SK-N-MC (cell line): ENCODE data around the gene KRTAP12-2.

Experiments used
- EZH2 ChIP-seq: fragments of 200-600 bp; sonication (generic); IDR thresholded peaks from one replicate; pipeline ENCODE4 v1.6.1; 2017; ENCODE audit warnings: antibody characterized with exemption
- FOXP2 ChIP-seq: optimal IDR thresholded peaks from 2 replicates; pipeline ENCODE3; 2011; ENCODE audit warnings: mild to moderate bottlenecking, moderate library complexity; ENCODE audit not compliant: insufficient read depth; ENCODE audit errors: extremely low read length, control extremely low read depth
- POLR2AphosphoS5 ChIP-seq: IDR thresholded peaks from 2 replicates; pipeline ENCODE4 v1.6.1; 2012; ENCODE audit warnings: mild to moderate bottlenecking, low read depth, low read length, borderline replicate concordance

GRCh38 chr21:44644878-44645277, 21.8 kb downstream of the KRTAP12-2 start:
- no peak for TF ChIP-seq EZH2
- no peak for TF ChIP-seq POLR2AphosphoS5
- TF ChIP-seq FOXP2 = no peak
